Measurements from ENCODE around the gene GTF2IRD1. TPM values are rescaled to one million over a fixed set of nuclear protein-coding genes. Genes with fewer than 3 reads are reported as not detected.

The GTF2IRD1 gene
- total RNA-seq, 1 experiment from 2014 or later = 73.6 TPM

DNA sequence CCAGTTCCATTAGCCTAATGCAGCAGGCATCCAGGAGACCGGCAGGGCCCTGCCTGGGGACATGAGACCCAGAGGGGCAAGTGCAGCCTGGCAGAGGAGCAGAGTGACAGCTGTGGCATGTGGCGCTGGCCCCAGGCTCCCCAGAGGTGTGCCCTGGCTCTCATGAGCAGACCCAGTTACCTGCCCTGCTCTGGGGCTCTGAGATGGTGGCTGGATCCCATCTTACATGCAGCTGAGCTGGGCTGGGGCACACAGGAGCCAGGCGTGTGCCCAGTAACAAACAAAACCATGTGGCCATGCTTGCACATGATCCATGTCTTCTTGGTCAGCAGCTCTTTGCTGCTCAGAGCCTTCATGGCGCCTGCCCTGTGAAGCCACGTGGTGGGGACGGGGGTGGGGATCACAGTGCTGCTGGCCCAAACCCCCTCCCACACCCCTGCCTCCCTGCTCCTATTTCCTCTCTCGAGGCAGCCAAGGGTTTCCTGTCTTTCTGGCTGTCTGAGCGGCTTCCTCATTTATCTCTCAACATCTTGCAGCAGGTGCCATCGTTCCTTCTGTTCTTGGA, 163.6 kb downstream of the GTF2IRD1 start:
- CTCF ChIA-PET = interaction anchor here (0.6 kb wide), 1 partner anchor 196 kb away, joined by 10 read pairs; no protein-coding TSS in a partner anchor
- intact Hi-C loops (cut with micrococcal nuclease; ENCODE audit: unreplicated experiment) = no loop called here
- no peak for DNase-seq (ENCODE audit: low spot score)
- peaks cover 6% of the 10 kb centered on the region for H3K4me1 ChIP-seq (ENCODE audit: insufficient read depth, low read length, poor library complexity, severe bottlenecking)
- no peaks in the 10 kb centered on the region for H3K36me3 ChIP-seq (ENCODE audit: insufficient read depth, low read length, poor library complexity, severe bottlenecking)
- H3K27ac ChIP-seq (ENCODE audit: low read depth, low read length, poor library complexity, severe bottlenecking) = no peak overlapping the region
- H3K9me3 ChIP-seq (ENCODE audit: low read depth, low read length, poor library complexity, severe bottlenecking) = no peaks in the 10 kb centered on the region
- POLR2A ChIA-PET (ENCODE audit: low non-redundant PET) = no interaction called here
- H3K4me3 ChIP-seq (ENCODE audit: low read depth, low read length, poor library complexity, severe bottlenecking) = no peak overlapping the region
- H3K27me3 ChIP-seq (replicated peaks; ENCODE audit: insufficient read depth, low read depth, low read length, poor library complexity) = no peaks in the 10 kb centered on the region
- no TSS peak for BruUV-seq (replicated peaks)
- no peak for TF ChIP-seq EZH2 (IDR thresholded peaks at IDR 0.05; ENCODE audit: borderline replicate concordance, low read depth, low read length, poor library complexity, severe bottlenecking)
- TF ChIP-seq CTCF (conservative IDR thresholded peaks at IDR 0.05; ENCODE audit: low read depth, low read length) = no peak

DNA sequence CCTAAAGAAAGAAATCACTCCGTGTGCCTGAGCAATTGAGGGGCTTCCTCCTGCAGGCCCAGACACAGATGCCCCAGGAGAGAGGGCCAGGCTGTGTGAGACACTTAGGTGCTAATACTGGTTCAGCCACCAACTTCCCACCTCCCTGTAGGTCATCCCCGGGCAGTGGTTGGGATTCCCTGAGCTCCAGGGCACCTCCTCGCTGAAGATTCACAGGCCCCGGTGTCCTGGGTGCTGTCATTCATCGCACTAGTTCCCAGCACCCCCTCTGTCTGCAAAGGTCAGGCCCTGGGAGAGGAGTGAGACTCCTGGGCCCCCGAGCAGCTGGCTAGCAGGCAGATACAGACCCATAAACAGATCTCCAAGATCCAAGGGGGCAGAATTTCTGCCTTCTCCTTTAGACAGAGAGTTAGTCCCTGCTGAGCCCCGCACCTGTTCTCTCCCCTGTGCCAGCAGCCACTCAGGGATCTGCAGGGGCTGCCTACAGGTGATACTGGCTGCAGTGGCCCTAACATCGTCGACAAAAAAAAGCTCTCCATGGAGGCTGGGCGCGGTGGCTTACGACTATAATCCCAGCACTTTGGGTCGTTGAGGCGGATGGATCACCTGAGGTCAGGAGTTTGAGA, 165.6 kb downstream of the GTF2IRD1 start:
- no peaks in the 10 kb centered on the region for H3K36me3 ChIP-seq (ENCODE audit: insufficient read depth, low read length, poor library complexity, severe bottlenecking)
- no peaks in the 10 kb centered on the region for H3K9me3 ChIP-seq (ENCODE audit: low read depth, low read length, poor library complexity, severe bottlenecking)
- no peak for DNase-seq (ENCODE audit: low spot score)
- no peak overlapping the region for H3K27ac ChIP-seq (ENCODE audit: low read depth, low read length, poor library complexity, severe bottlenecking)
- H3K4me1 ChIP-seq (ENCODE audit: insufficient read depth, low read length, poor library complexity, severe bottlenecking) = no peaks in the 10 kb centered on the region
- no TSS peak for BruUV-seq (replicated peaks)
- no peak overlapping the region for H3K4me3 ChIP-seq (ENCODE audit: low read depth, low read length, poor library complexity, severe bottlenecking)
- intact Hi-C loops (cut with micrococcal nuclease; ENCODE audit: unreplicated experiment) = no loop called here
- CTCF ChIA-PET = no interaction called here
- POLR2A ChIA-PET (ENCODE audit: low non-redundant PET) = no interaction called here
- TF ChIP-seq CTCF (conservative IDR thresholded peaks at IDR 0.05; ENCODE audit: low read depth, low read length) = no peak
- TF ChIP-seq EZH2 (IDR thresholded peaks at IDR 0.05; ENCODE audit: borderline replicate concordance, low read depth, low read length, poor library complexity, severe bottlenecking) = no peak
- H3K27me3 ChIP-seq (replicated peaks; ENCODE audit: insufficient read depth, low read depth, low read length, poor library complexity) = no peaks in the 10 kb centered on the region

DNA sequence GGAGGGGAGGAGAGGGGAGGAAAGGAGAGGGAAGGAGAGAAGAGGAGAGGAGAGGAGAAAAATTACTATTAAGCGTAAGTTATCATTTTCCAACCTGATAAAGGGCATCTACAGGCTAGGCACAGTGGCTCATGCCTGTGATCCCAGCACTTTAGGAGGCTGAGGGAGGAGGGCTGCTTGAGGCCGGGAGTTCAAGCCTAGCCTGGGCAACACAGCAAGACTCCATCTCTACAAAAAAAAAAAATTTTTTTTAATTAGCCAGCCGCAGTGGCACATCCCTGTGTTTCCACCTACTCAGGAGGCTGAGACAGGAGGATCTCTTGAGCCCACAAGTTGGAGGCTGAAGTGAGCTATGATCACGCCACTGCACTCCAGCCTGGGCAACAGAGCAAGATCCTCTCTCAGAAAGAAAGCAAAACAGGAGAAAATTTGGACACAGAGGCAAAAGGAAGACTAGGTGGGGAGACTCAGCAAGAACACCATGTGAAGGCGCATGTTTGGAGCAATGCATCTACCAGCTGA, 168.6 kb downstream of the GTF2IRD1 start:
- CTCF ChIA-PET = no interaction called here
- POLR2A ChIA-PET (ENCODE audit: low non-redundant PET) = no interaction called here
- BruUV-seq (replicated peaks) = no TSS peak
- TF ChIP-seq CTCF (conservative IDR thresholded peaks at IDR 0.05; ENCODE audit: low read depth, low read length) (no peak), EZH2 (IDR thresholded peaks at IDR 0.05; ENCODE audit: borderline replicate concordance, low read depth, low read length, poor library complexity, severe bottlenecking) (no peak)
- Histone ChIP-seq H3K4me3 (ENCODE audit: low read depth, low read length, poor library complexity, severe bottlenecking) (no peak overlapping the region), H3K27me3 (replicated peaks; ENCODE audit: insufficient read depth, low read depth, low read length, poor library complexity) (no peaks in the 10 kb centered on the region), H3K4me1 (ENCODE audit: insufficient read depth, low read length, poor library complexity, severe bottlenecking) (no peaks in the 10 kb centered on the region), H3K27ac (ENCODE audit: low read depth, low read length, poor library complexity, severe bottlenecking) (no peak overlapping the region), H3K9me3 (ENCODE audit: low read depth, low read length, poor library complexity, severe bottlenecking) (no peaks in the 10 kb centered on the region), H3K36me3 (ENCODE audit: insufficient read depth, low read length, poor library complexity, severe bottlenecking) (no peaks in the 10 kb centered on the region)
- intact Hi-C loops (cut with micrococcal nuclease; ENCODE audit: unreplicated experiment) = no loop called here
- DNase-seq (ENCODE audit: low spot score) = no peak

Data from A673 (cell line).